GM23338 (cell line): ENCODE measurements around the gene DCDC1.

Source experiments
- CTCF ChIP-seq, 2 experiments: fragments of 200-600 bp in 1 of 2; sonication (generic) in 1 of 2; conservative IDR thresholded peaks; 2 replicates each; pipeline versions ENCODE4 v1.5.1 to v1.6.1; 2016 to 2017; ENCODE audit warnings: antibody characterized with exemption in 2 of 2, low read depth in 2 of 2, mild to moderate bottlenecking in 2 of 2, moderate library complexity in 1 of 2
- POLR2AphosphoS5 ChIP-seq: IDR thresholded peaks from 2 replicates; pipeline ENCODE4 v1.6.1; 2016; ENCODE audit warnings: antibody characterized with exemption, low read depth
- ZNF462 ChIP-seq: fragments of 250-450 bp; sonication (Bioruptor Pico); IDR thresholded peaks from 2 replicates; pipeline ENCODE4 v1.5.0; 2020; ENCODE audit warnings: mild to moderate bottlenecking, moderate library complexity

GRCh38 chr11:31262761-31263160 lies 106.8 kb downstream of the DCDC1 start:
- no peak for TF ChIP-seq CTCF (conservative IDR thresholded peaks at IDR 0.05; ENCODE audit: low read depth in 2 of 2)
- no peak for TF ChIP-seq POLR2AphosphoS5
- TF ChIP-seq ZNF462 (CRISPR knock-in tag): no peak
